ENCODE measurements around the gene MAMDC2.

The MAMDC2 gene, protein sequence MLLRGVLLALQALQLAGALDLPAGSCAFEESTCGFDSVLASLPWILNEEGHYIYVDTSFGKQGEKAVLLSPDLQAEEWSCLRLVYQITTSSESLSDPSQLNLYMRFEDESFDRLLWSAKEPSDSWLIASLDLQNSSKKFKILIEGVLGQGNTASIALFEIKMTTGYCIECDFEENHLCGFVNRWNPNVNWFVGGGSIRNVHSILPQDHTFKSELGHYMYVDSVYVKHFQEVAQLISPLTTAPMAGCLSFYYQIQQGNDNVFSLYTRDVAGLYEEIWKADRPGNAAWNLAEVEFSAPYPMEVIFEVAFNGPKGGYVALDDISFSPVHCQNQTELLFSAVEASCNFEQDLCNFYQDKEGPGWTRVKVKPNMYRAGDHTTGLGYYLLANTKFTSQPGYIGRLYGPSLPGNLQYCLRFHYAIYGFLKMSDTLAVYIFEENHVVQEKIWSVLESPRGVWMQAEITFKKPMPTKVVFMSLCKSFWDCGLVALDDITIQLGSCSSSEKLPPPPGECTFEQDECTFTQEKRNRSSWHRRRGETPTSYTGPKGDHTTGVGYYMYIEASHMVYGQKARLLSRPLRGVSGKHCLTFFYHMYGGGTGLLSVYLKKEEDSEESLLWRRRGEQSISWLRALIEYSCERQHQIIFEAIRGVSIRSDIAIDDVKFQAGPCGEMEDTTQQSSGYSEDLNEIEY

DNA sequence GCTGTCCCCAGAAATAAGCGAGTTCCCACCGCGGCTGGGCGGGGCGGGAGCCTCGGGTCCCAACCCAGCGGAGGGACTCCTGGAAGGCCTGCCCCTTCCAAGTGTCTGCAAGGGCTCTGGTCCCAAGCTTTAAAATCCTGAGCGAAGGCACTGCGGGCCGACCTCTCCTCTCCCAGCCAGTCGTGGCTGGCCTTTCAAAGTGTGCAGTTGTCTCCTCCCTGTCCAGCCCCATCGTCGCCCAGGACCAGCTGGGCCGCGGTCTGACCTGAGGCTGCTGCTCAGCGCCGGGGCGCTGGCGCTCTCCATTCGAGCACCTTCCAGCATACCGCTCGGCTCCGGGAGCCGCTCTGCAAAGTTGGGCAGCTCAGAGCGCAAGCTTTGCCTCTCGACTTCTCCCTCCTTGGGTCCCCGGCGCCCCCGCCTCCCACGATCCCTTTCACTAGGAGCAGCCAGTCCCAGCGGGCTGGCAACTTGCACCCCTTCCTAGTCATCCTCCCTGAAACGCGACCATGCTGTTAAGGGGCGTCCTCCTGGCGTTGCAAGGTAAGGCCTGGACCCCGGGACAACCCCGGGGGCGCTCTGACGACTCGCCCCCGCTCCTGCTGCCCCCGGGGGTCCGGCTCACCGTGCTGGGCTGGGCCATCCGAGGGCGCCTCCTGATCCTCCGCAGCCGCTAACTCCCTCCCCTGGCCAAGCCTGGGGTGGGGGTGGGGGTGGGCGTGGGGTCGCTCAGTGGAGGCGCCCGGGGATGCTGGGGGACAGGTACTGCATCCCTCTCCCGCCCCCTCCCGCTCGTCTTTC lies at the start of gene MAMDC2:
Gene MAMDC2 (plus strand): TSS at position 160 of the 801 bp plus-strand sequence. CDS start 350 bp downstream, at position 510.
- DNase-seq = peak; percentile 55

DNA sequence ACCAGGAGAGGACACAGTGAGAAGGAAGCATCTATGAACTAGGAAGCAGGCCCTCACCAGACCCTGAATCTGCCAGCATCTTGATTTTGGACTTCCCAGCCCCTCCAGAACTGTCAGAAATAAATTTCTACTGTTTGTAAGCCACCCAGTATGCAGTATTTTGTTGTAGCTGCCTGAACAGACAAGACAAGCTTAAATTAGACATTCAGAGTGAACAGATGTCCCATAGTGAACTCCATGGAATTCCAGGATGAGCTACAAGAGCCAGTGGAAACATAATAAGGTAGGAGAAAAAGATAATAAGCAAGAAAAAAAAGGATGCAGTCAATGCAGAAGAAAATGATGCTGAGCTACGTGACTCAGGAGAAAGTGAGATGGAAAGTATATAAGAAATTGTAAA lies 47.8 kb upstream of the MAMDC2 start:
- DNase-seq = no peak

DNA sequence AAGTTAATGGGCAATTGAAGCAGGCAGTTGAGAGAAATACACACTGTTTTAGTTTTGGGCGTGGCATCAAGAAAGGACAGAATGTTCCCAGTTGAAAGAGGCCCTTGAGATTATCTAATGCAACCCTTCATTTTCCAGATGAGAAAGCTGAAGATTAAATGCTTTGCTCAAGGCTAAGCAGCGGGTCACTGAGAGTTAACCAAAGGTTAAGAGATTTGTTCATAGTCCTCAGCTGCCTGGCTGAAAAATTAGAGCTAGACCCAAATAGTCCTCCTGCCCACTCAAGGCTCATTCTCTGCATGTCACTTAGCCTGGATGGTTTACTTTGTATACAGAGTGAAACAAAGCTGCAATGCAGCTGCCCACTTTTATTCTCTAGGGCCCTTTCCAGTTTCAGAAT lies 46.7 kb upstream of the MAMDC2 start:
- DNase-seq = no peak

DNA sequence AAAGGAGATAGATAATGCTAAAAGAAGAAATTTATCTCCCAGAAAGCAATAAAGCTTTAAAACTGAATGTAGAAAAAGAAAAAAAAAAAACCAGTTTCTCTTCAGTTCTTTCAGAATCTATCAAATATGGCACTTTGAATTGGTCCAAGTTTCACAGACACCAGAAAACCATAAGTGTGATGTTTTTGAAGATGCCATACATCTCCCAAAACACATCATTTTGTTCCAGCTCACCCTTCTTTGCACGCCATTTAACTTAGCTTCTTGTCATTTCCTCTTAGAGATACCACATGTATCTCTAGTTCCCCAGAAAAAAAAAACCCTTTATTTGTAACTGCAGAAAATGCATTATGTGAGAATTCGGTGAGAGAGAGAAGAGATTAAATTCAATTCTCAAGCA lies 46.1 kb upstream of the MAMDC2 start:
- no peak for DNase-seq

DNA sequence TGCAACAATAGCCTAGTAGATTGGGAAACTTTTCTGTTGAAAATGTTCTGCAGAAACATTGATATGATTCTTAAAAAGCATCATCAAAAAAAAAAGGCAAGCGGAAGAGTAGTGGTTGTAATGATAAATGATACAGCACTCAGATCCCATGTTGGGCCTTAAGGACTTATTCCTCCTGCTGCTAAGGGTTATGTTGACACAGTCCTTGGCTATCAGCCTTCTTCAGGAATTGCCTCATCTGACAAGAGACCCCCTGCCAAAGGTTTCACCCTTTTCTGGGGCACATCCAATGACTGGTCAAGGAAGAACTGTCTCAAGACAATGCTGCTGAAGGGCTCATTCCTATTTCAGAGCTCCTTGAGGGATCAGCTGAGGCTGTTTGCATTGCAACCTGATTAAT lies 44.3 kb upstream of the MAMDC2 start:
- DNase-seq = no peak

DNA sequence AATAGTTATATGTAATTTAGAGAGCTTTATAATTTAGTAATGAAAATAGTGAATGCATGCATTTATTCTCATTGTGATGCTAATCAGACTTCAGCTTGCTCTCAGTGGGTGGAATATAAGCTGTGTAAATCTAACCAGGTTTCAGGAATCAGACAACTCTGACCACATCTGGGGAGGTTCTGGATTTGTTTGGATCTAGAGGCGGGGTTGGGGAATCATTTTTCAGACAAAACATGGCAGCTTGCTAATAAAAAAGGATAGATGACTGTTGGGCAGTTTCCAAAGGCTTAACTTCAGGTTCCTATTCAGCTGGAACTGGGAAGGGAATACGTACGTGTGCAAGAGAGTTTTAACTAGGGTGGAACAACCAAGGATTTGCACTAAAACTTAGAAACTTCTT lies 43.2 kb upstream of the MAMDC2 start:
- no peak for DNase-seq

DNA sequence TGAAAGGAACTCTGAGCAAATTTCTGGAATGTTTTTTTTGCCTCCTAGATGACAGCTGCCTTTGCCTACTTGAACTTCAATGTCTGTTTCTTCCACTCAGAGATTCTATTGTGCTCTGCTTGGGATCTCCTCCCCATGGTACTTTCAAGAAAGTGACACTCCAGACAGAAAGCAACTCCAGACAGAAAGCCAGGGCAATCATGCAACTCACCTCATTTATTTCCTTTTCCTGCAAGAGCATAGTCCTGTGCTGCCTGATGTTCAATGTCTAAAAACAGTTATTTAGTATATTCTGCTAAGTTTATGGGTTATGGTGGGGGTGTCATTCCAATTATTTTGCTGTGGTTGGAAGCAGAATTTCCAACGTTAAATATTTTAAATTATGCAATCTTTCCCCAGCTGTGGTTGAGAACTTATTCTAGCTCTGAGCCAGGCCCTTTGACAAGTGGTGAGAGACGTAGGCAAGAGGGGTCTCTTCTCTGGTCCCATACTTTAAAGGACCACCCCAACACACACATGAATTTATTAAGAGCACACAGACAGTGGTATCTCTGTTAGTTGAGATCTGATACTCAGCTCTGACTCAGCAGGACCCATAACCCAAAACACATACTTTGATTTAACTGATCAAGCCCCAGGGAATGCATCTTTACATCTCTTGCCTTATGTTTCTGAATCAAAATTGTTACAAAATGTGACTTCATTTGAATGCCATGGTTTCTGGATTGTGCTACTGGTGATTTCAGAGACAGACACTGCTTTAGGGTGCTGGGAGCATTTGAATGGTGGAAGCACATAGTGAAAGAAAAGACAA lies 39.5 kb upstream of the MAMDC2 start:
- DNase-seq = peak; percentile 1

DNA sequence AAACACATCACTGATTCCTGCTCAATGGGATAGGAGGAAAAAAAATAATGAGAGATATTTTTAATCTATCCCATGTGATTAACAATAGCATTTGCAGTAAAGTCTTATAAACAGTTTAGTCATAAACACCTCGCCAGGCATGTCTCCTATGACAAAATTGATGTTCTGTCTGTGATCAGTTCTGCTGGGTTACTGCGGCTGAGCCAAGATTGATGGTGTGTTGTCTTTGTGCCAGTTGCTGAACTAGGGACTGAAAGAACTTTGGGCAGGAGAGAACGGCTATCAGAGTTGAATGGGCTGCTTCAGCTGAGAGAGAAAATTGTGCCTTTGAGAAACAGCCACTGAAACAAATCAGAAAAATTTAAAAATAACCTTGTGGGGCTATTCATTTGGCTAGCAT lies 37.3 kb upstream of the MAMDC2 start:
- DNase-seq = no peak

DNA sequence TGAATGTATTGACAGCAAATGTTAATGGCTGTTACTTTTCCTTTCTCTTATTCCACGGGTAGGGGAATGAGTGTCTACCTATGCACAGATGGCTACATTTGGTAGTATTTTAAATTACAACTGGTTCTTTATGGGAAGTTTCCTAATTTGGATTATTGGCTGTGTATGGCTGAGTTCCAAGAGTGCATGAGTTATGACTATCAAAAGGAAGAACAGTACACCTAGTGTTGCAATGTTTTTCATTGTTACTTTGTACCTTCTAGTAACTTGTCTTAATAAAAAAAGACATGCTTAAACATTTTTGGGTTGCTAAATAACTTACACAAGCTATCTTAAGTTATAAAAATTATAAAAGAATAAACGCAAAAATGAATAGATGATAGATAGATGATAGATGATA lies 35.8 kb upstream of the MAMDC2 start:
- no peak for DNase-seq

DNA sequence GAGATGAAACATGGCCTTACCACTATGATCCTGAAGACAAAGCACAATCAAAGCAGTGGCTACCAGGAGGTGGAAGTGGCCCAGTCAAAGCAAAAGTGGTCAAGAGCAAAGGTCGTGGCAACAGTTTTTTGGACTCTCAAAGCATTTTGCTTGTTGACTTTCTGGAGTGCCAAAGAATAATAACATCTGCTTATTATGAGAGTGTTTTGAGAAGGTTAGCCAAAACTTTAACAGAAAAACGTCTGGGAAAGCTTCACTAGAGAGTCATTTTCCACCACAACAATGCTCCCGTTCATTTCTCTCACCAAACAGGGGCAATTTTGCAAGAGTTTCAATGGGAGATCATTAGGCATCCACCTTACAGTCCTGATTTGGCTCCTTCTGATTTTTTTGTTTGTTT lies 33.6 kb upstream of the MAMDC2 start:
- DNase-seq = no peak

DNA sequence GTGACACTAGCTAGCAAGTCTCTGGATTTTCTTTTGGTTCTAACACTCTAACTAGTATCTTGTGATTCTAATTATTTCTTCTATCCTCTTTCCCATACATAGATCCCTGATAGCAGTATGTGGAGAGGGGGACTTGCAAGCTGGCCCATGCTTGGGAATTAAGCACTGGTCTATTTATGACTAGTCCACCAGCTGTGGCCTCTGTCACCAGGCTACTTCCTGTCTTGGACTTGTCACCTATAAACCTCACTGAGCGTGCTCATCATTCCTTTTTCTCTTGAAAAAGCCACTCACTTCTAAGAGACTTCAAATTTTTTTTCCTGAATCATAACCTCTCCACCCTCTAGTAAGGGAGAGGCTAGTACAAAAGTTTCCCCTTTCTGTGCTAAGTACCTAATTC lies 32.3 kb upstream of the MAMDC2 start:
- peak; percentile 5 for DNase-seq

DNA sequence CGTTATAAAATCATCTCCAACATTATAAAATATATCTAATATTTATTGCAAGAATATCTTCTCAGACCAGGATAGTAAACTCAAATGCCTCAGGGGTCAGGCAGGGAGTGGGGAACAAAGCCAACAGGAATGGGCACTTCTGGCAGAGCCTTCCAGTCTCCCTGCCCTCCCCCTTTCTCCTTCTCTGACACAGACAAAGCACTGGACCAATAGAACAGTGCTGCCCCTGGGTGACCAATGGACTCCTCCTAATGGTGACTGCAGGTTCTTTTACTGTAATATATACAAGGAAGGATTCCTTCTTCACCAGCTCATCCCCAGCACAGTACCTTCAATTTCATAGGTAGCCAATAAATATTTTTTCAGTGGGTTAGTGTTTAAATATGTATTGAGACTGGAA lies 31.1 kb upstream of the MAMDC2 start:
- DNase-seq = no peak

DNA sequence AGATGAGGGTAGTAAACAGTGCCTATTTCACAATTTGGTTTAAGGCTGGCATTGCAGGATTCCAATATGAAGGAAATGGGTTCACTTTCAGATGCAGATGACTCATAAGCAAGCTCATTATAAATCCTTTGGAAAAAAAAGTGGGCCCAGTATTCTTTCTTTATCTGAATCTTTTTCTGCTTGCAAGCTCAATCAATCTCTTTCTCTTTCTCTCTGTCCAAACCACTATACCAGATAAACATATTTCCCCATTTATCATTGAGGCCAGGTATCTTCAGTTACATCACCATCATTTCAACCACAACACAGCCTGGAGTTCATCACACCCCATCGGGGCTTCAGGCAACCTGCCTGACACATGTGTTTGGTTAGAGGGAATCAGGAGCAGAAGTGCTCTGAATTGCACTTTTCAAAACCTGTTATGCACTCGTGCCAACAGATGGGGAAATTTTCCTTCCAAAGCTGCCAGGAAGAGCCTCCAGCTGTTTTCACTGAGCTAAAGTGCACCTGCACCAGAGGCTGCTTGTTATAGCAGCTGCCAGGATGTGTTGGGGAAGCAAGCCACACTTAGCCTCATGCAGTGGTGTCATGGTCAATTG lies 30.0 kb upstream of the MAMDC2 start:
- peak; percentile 64 for DNase-seq

DNA sequence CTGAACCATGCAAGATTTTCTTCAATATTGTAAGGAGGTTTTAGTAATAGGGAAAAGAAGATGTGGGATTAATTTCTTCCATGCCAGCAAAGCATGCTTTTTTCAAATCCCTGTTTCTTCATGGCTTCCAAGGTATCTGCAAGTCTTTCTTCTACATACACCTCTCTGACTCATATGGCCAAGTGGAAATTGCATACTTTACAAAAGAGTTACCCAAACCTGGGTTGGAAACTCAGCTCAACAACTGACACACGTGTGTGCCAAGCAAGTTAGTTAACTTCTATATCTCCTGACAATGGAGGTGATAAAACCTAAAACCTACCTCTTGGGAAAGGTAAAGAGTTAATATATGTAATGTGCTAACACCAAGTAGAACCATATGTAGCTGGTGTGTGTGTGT lies 28.5 kb upstream of the MAMDC2 start:
- DNase-seq = no peak

DNA sequence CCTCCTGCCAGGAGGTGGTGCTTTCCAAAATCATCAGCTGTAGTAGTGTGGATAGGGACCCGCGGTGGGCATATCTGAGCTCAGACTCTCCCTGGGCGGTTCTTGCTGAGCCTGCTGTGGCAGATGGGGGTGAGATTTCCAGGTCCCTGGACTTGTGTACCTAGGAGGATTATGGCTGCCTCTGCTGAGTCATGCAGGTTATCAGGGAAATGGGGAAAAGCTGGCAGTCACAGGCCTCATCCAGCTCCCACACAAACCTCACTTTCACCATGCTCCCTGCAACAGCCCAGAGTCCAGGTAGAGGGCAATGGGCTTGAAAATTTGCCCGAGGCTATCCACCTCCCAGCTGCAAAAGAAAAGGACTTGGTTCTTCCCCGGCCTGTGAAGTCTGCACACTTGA lies 23.4 kb upstream of the MAMDC2 start:
- peak; percentile 27 for DNase-seq

DNA sequence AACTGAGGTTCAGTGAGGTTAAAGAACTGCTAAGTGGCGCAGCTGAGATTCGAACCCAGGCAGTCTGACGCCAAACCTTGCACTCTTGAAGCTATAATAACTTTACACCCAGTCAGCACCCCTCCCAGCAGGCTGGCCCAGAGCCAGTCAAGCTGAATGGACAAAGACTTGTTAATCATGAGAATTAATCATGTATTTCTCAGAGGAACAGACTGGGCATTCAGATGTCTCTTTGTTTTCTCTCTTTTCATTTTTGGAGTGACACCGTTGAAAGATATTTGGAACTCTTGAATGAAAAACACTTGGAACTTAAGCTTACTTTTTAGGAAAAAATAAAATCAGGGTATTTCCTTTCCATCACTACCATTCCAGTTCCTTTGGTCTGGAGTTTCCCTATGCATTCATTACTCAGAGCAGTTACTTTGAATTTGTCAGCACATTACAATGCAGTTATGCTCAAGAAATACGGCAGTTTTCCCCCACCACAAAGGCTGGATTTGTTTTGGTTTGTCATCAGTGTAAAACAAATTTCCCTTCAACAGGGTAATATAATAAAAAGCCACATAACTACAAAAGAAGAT lies 22.6 kb upstream of the MAMDC2 start:
- no peak for DNase-seq

DNA sequence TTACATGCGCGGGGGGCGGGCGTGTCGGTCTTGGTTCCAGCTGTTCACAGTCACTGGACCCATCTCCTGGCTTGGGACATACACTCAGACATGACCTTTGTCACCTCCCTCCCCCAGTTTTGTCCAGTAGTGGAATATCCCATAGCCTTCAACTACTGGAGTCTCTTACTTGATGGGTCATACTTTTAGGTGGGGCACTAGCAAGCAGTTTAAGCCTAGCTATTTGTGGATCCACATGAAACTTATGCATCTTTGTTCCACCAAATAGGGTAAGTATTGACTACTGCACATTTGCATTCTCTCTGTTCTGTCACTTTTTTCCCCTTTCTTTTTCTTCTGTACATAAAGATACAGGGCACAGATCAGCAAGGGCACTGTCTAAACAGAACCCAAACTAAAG lies 15.4 kb upstream of the MAMDC2 start:
- no peak for DNase-seq

DNA sequence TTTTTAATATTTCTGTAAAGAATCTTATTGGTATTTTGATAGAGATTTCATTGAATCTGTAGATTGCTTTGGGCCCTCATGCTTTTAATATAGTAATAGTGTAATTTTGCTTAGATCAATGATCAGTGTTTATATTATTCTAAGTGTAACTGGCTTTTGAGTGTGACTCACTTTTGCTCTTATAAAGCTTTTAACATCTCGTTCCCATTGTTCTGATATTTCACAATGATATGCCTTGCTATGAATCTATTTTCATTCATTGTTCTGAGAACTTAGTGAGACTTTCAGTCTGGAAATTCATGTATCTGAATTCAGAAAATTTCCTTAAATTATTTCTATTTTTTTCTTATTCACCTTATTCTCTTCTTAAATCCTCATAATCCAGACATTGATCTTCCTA lies 13.5 kb upstream of the MAMDC2 start:
- DNase-seq = no peak

DNA sequence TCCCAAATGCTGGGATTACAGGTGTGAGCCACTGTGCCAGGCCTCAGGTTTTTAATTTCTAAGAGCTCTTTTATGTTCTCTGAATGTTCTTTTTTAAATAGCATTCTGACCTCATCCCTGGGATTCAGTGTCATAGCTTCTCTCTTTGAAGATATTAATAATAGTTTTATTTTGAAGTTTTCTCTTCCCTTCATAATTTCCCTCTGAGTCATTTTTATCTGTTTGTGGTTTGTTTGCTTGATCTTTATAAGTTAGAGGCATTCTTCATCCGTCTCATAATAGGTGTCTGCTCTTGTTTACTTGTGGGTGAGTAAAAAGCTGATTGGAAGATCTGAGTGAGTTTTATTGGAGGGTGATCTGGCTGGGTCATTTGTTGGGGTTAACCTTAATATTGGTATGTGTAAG lies 12.5 kb upstream of the MAMDC2 start:
- no peak for DNase-seq

DNA sequence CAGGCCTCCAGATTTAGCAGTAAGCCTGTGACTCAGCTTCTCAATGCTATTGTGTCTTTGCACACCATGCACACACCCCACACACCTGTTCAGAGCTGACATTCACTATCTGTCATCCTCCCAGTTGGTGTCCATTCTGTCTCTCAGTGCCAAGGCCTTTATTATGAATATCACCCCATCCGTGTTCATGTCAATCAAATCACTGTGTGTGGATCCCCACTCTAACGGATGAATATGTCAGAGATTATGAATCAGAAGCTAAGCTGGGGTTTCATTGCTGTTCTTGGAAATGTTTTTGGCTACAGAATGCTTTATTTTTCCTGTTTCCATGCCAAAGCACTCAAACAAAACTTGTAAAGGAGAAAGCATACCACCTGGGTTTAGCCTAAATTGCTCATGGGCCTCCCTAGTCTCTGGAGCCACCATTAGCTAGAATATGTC lies 9.4 kb upstream of the MAMDC2 start:
- peak; percentile 75 for DNase-seq

DNA sequence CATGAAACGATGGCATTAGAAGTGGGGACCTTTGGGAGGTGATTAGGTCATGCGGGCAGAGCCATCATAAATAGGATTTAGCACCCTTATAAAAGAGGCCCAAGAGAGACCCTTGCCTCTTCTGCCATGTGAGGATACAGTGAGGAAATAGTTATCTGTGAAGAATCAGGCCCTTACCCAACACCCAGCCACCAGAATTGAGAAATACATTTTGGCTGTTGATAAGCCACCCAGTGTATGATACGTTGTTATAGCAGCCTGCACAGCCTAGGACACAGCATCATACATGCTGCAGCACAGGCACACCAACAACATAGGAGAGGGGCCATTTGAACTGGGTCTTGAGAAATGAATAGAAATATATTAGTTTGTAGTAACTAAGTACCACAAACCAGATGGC lies 8.0 kb upstream of the MAMDC2 start:
- DNase-seq = no peak

DNA sequence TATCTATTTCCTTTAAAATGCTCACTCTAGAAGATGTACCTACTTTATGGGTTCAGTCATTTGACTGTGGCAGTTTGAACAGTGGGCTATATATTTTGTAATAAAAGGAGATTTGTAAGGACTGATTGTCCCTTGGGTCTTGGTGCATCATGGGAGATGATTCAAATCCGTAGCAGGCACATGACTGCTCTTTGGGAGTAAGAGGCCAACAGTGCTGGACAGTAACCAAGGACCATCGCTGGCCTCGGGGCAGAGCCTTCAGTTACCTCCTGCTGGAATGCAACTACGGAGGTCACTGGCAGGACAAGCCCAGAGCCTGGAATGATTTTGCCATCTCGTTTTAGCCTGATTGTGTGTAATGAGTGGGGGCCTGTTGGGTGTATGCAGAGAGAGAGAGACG lies 7.0 kb upstream of the MAMDC2 start:
- DNase-seq = no peak
